Lower leg skin (tissue), 3 donors: ENCODE results near the gene KCNG4.

Experiments
- POLR2A ChIP-seq, 2 donors: fragments of 450-650 bp; IDR thresholded peaks; one replicate each; pipeline ENCODE4 v1.6.1; 2016 to 2017; ENCODE audit warnings: antibody characterized with exemption in 2 of 2, mild to moderate bottlenecking in 1 of 2, moderate library complexity in 1 of 2
- TF ChIP-seq, protein P1 (sequence below), 3 donors: fragments of 450-650 bp; IDR thresholded peaks; one replicate each; pipeline ENCODE4 v1.5.1; 2016; ENCODE audit warnings: antibody characterized with exemption in 3 of 3, mild to moderate bottlenecking in 3 of 3, moderate library complexity in 2 of 3

GRCh38 chr16:84283314-84284153, 43.7 kb upstream of the KCNG4 start:
- TF ChIP-seq POLR2A (IDR thresholded peaks at IDR 0.05) = no peak
- TF ChIP-seq, protein P1, sequence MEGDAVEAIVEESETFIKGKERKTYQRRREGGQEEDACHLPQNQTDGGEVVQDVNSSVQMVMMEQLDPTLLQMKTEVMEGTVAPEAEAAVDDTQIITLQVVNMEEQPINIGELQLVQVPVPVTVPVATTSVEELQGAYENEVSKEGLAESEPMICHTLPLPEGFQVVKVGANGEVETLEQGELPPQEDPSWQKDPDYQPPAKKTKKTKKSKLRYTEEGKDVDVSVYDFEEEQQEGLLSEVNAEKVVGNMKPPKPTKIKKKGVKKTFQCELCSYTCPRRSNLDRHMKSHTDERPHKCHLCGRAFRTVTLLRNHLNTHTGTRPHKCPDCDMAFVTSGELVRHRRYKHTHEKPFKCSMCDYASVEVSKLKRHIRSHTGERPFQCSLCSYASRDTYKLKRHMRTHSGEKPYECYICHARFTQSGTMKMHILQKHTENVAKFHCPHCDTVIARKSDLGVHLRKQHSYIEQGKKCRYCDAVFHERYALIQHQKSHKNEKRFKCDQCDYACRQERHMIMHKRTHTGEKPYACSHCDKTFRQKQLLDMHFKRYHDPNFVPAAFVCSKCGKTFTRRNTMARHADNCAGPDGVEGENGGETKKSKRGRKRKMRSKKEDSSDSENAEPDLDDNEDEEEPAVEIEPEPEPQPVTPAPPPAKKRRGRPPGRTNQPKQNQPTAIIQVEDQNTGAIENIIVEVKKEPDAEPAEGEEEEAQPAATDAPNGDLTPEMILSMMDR (IDR thresholded peaks at IDR 0.05) = no peak
